GM19240 (cell line): ENCODE measurements around the gene RARRES2.

Experiments used
- DNase-seq: peaks from one replicate; pipeline ENCODE4 v3.0.0; 2011; ENCODE audit warnings: low spot score; ENCODE audit not compliant: insufficient read length

Gene RARRES2

GRCh38 chr7:150338166-150338829, 3.1 kb downstream of the RARRES2 start:
- no peak for DNase-seq

- DNase-seq = no peak
Measured at GRCh38 chr7:150337659-150338081, 3.8 kb downstream of the RARRES2 start.

- no peak for DNase-seq
Measured at GRCh38 chr7:150337179-150337578, 4.2 kb downstream of the RARRES2 start.

- no peak for DNase-seq
Measured at GRCh38 chr7:150336746-150337145, 4.7 kb downstream of the RARRES2 start.

GRCh38 chr7:150335774-150336112, 5.7 kb downstream of the RARRES2 start:
- no peak for DNase-seq

- no peak for DNase-seq
Measured at GRCh38 chr7:150335108-150335773, 6.2 kb downstream of the RARRES2 start.

- no peak for DNase-seq
Measured at GRCh38 chr7:150334108-150334507, 7.3 kb downstream of the RARRES2 start.

GRCh38 chr7:150333659-150334058, 7.8 kb downstream of the RARRES2 start:
- no peak for DNase-seq

- no peak for DNase-seq
Measured at GRCh38 chr7:150332852-150333635, 8.4 kb downstream of the RARRES2 start.

GRCh38 chr7:150330211-150330885, 11.1 kb downstream of the RARRES2 start:
- DNase-seq = no peak

- no peak for DNase-seq
Measured at GRCh38 chr7:150329331-150330120, 11.9 kb downstream of the RARRES2 start.

- no peak for DNase-seq
Measured at GRCh38 chr7:150327308-150327707, 14.1 kb downstream of the RARRES2 start.

GRCh38 chr7:150326657-150327268, 14.7 kb downstream of the RARRES2 start:
- no peak for DNase-seq

- DNase-seq = no peak
Measured at GRCh38 chr7:150325901-150326300, 15.5 kb downstream of the RARRES2 start.

- no peak for DNase-seq
Measured at GRCh38 chr7:150325110-150325611, 16.3 kb downstream of the RARRES2 start.

- no peak for DNase-seq
Measured at GRCh38 chr7:150324373-150324961, 17.0 kb downstream of the RARRES2 start.

- no peak for DNase-seq
Measured at GRCh38 chr7:150323682-150324372, 17.6 kb downstream of the RARRES2 start.

GRCh38 chr7:150322833-150323681, 18.4 kb downstream of the RARRES2 start, which contains the start of the genes ACTR3C and LRRC61:
Gene ACTR3C, minus strand, starts transcription at chr7:150323545. Its CDS starts 28,249 bp downstream, at chr7:150295296.
Gene LRRC61, plus strand, starts transcription at chr7:150323355. Its CDS starts 13,507 bp downstream, at chr7:150336862.
- peak; percentile 43 for DNase-seq
